ENCODE measurements around the gene DHCR7.

Gene DHCR7

DNA sequence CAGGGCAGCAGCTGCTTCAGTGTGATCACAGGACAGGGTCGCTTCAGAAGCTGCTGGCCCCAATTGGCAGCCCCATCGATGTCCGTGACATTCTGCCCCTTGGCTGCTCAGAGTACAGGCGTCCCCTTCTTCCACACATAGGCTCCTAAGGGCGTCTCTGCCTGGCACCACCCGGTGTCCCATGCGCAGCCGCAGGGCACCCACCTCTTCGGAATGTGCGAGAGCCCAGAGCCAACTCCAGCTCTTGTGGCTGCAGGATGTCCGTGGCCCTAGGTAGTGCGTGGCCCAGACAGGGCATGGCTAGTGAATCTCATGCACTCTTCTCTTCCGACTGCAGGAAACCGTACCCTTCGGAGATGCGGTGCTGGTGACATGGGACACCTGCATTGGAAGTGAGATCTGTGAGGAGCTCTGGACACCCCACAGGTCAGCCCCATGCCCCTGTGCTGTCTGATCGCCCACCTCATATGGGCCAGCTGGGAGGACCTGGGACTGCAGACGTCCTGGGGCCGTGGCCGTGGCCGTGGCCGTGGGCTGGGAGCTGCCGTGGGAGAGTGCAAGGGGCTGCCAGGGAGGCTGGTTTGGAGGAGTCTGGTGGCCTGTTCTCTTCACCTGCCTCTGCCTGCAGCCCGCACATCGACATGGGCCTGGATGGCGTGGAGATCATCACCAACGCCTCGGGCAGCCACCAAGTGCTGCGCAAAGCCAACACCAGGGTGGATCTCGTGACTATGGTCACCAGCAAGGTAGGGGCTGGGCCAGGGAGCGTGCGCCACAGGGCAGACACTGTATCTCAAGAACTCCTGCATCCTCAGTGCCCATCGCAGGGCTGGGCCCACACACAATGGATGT, 25.0 kb upstream of the DHCR7 start:
- CTCF ChIA-PET: no interaction called here
- Mint-ChIP-seq H3K27ac (no peak overlapping the region), H3K4me3 (no peak overlapping the region), H3K9me3 (no peaks in the 10 kb centered on the region), H3K36me3 (peaks cover 24% of the 10 kb centered on the region), H3K27me3 (no peaks in the 10 kb centered on the region), H3K4me1 (no peaks in the 10 kb centered on the region)
- DNase-seq: no peak

GRCh38 chr11:71472357-71472885, 24.2 kb upstream of the DHCR7 start:
- CTCF ChIA-PET: no interaction called here
- no peaks in the 10 kb centered on the region for H3K9me3 Mint-ChIP-seq
- H3K4me1 Mint-ChIP-seq: no peaks in the 10 kb centered on the region
- no peaks in the 10 kb centered on the region for H3K27me3 Mint-ChIP-seq
- peaks cover 32% of the 10 kb centered on the region for H3K36me3 Mint-ChIP-seq
- H3K4me3 Mint-ChIP-seq: no peak overlapping the region
- no peak overlapping the region for H3K27ac Mint-ChIP-seq
- DNase-seq: no peak

DNA sequence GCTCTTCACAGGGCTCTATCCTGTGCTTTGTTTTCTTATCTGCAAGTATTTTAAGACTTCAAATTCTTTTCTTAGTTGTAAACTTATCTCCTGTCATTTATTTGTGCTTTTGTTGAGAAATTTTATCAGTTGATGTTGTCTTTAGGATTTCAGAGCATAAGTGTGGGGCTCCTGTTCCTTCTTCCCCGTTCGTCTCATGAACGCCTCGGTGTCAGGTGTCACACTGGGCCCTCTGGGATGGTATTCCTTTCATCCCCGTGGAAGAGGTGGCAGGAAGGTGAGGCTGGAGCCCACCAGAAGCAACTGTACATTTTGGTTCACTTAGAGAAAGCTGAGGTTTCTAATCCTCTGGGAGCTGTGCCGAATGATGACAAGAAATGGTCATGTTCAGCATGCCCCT, 22.8 kb upstream of the DHCR7 start:
- Mint-ChIP-seq H3K36me3 (peaks cover 37% of the 10 kb centered on the region), H3K4me3 (no peak overlapping the region), H3K27ac (no peak overlapping the region), H3K4me1 (no peaks in the 10 kb centered on the region), H3K9me3 (no peaks in the 10 kb centered on the region), H3K27me3 (no peaks in the 10 kb centered on the region)
- no peak for DNase-seq
- CTCF ChIA-PET: no interaction called here

- no peaks in the 10 kb centered on the region for H3K27me3 Mint-ChIP-seq
Measured at GRCh38 chr11:71467164-71467563, 19.0 kb upstream of the DHCR7 start.

DNA sequence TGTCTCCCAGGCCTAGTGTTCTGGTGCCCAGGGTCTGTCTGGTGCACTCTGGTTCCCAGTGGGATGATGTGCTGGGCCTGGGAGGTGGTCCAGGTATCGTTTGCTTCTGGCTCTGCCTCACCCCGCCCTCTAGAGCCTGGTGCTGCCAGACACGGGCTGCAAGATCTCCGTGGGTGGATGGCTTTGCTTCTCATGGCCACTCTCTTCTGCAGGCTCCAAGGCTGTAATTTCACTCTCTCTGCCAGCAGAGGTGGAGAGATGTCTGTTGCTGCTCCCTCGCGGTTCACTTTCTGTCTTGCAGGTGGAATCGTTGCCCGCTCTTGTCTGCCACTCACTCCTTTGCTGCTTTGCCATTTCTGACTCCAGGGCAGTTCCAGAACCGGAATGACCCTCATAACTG, 18.2 kb upstream of the DHCR7 start:
- CTCF ChIA-PET: no interaction called here
- Mint-ChIP-seq H3K36me3 (peaks cover 54% of the 10 kb centered on the region), H3K4me1 (no peaks in the 10 kb centered on the region), H3K9me3 (no peaks in the 10 kb centered on the region), H3K27me3 (no peaks in the 10 kb centered on the region), H3K27ac (no peak overlapping the region), H3K4me3 (no peak overlapping the region)
- DNase-seq: peak; percentile 14

More at GRCh38 chr11:71467164-71467563, 19.0 kb upstream of the DHCR7 start:
- no peak for DNase-seq
- no peak overlapping the region for H3K27ac Mint-ChIP-seq
- CTCF ChIA-PET: no interaction called here
- H3K4me1 Mint-ChIP-seq: no peaks in the 10 kb centered on the region
- H3K9me3 Mint-ChIP-seq: no peaks in the 10 kb centered on the region
- no peak overlapping the region for H3K4me3 Mint-ChIP-seq
- H3K36me3 Mint-ChIP-seq: peaks cover 52% of the 10 kb centered on the region

GRCh38 chr11:71465054-71465453, 16.9 kb upstream of the DHCR7 start:
- Mint-ChIP-seq H3K4me3 (no peak overlapping the region), H3K4me1 (peaks cover 6% of the 10 kb centered on the region), H3K27ac (no peak overlapping the region), H3K36me3 (peaks cover 65% of the 10 kb centered on the region), H3K9me3 (no peaks in the 10 kb centered on the region), H3K27me3 (no peaks in the 10 kb centered on the region)
- CTCF ChIA-PET: no interaction called here
- DNase-seq: no peak

DNA sequence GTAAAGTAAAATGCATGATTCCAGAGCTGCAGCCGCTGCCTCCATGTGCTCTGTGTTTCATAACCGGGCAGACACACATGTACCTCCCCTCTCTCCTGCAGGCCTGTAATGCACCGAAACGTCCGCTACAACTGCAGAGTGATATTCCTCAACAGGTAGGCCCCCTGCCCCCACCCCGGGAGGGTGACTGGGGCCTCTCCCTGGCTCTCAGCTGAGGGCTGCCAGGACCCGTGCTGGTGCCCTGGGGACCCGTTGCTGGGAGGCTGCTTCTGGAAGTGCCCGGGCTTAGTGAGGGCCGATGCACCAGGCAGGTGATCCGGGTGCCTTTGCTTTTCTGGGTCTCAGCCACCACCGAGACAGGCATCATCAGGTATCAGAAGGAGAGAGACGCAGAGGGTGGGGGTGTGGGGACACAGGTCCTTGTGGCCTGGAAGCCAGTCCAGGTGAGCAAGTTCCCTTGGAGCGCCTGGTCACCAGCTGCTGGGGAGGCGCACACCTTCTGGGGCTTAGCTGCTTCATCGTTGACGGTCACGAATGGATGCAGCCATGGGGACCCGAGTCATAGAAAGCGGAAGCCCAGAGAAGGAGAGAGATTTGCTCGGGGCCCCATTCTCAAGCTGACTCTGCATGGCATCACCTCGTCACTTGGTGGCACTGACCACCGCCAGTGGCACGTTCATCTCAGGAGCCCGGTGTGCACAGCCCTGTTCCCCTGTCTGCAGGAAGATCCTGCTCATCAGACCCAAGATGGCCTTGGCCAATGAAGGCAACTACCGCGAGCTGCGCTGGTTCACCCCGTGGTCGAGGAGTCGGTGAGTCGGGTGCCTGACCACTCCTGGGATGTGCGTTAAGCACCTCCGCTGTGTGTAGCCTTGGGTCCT, 15.4 kb upstream of the DHCR7 start:
- Mint-ChIP-seq H3K36me3 (peaks cover 64% of the 10 kb centered on the region), H3K4me3 (no peak overlapping the region), H3K4me1 (peaks cover 6% of the 10 kb centered on the region), H3K27me3 (no peaks in the 10 kb centered on the region), H3K27ac (no peak overlapping the region), H3K9me3 (no peaks in the 10 kb centered on the region)
- DNase-seq: peak; percentile 13
- CTCF ChIA-PET: no interaction called here

GRCh38 chr11:71462726-71463125, 14.5 kb upstream of the DHCR7 start:
- peak overlapping the region; percentile 60 for H3K27ac Mint-ChIP-seq
- peak; percentile 18 for DNase-seq
- H3K9me3 Mint-ChIP-seq: no peaks in the 10 kb centered on the region
- H3K36me3 Mint-ChIP-seq: peaks cover 64% of the 10 kb centered on the region
- CTCF ChIA-PET: no interaction called here
- H3K27me3 Mint-ChIP-seq: no peaks in the 10 kb centered on the region
- H3K4me3 Mint-ChIP-seq: no peak overlapping the region
- H3K4me1 Mint-ChIP-seq: peaks cover 8% of the 10 kb centered on the region

GRCh38 chr11:71461696-71462095, 13.5 kb upstream of the DHCR7 start:
- Mint-ChIP-seq H3K27me3 (no peaks in the 10 kb centered on the region), H3K9me3 (no peaks in the 10 kb centered on the region), H3K36me3 (peaks cover 62% of the 10 kb centered on the region), H3K27ac (no peak overlapping the region), H3K4me1 (peaks cover 10% of the 10 kb centered on the region), H3K4me3 (no peak overlapping the region)
- CTCF ChIA-PET: no interaction called here
- no peak for DNase-seq

GRCh38 chr11:71459767-71460320, 11.7 kb upstream of the DHCR7 start:
- peaks cover 70% of the 10 kb centered on the region for H3K36me3 Mint-ChIP-seq
- CTCF ChIA-PET: no interaction called here
- H3K4me3 Mint-ChIP-seq: no peak overlapping the region
- no peaks in the 10 kb centered on the region for H3K27me3 Mint-ChIP-seq
- peaks cover 22% of the 10 kb centered on the region for H3K4me1 Mint-ChIP-seq
- peak overlapping the region; percentile 33 for H3K27ac Mint-ChIP-seq
- H3K9me3 Mint-ChIP-seq: no peaks in the 10 kb centered on the region
- no peak for DNase-seq

DNA sequence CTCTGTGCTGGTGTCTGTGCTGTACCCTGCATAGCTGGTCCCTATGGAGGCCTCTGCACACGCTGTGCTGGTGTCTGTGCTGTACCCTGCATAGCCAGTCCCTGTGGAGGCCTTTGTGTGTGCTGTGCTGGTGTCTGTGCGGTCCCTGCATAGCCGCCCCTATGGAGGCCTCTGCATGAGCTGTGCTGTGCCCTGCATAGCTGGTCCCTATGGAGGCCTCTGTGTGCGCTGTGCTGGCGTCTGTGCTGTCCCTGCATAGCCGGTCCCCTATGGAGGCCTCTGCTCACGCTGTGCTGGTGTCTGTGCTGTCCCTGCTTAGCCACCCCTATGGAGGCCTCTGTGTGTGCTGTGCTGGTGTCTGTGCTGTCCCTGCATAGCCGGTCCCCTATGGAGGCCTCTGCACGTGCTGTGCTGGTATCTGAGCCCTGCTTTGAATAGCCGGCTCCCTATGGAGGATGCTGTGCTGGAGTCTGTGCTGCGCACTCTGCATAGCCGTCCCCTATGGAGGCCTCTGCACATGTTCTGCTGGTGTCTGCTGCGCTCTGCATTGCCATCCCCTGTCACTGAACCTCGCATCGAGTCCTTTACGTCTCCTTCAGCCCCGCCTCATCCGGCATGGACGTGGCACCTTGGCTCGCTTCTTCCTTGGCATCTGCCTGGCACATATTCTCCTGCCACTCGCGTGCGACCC, 11.0 kb upstream of the DHCR7 start:
- H3K27me3 Mint-ChIP-seq: no peaks in the 10 kb centered on the region
- H3K4me3 Mint-ChIP-seq: no peak overlapping the region
- peaks cover 71% of the 10 kb centered on the region for H3K36me3 Mint-ChIP-seq
- no peaks in the 10 kb centered on the region for H3K9me3 Mint-ChIP-seq
- no peak overlapping the region for H3K27ac Mint-ChIP-seq
- CTCF ChIA-PET: no interaction called here
- no peak for DNase-seq
- peaks cover 28% of the 10 kb centered on the region for H3K4me1 Mint-ChIP-seq

GRCh38 chr11:71458146-71459070, 10.2 kb upstream of the DHCR7 start:
- no peaks in the 10 kb centered on the region for H3K27me3 Mint-ChIP-seq
- CTCF ChIA-PET: no interaction called here
- peaks cover 36% of the 10 kb centered on the region for H3K4me1 Mint-ChIP-seq
- H3K27ac Mint-ChIP-seq: no peak overlapping the region
- H3K36me3 Mint-ChIP-seq: peaks cover 69% of the 10 kb centered on the region
- H3K4me3 Mint-ChIP-seq: no peak overlapping the region
- no peaks in the 10 kb centered on the region for H3K9me3 Mint-ChIP-seq
- DNase-seq: no peak

DNA sequence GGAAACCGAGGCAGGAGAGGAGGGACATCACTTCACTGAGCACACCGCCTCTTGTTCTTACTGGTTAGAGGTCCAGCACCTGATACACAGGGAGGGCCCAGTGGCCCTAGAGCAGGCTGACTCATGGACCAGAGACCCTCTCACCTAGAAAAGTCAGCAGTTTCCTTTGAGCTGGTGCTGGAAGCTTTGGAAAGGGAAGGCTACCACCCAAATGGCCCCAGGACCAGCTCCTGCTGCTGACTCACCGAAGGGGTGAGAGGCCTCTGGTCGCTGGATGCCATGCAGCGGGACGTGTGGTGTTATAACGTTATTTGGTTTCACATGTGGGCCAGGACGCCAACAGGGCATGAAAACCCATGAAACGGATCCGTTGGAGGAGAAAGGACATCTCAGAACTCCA, 8.6 kb upstream of the DHCR7 start:
- Mint-ChIP-seq H3K27ac (no peak overlapping the region), H3K9me3 (no peaks in the 10 kb centered on the region), H3K4me1 (peaks cover 42% of the 10 kb centered on the region), H3K36me3 (peaks cover 64% of the 10 kb centered on the region), H3K4me3 (no peak overlapping the region), H3K27me3 (no peaks in the 10 kb centered on the region)
- CTCF ChIA-PET: no interaction called here
- peak; percentile 13 for DNase-seq

All from activated naive CD4-positive, alpha-beta T cell treated with anti-CD3 and anti-CD28 coated beads, Interleukin-2, amount 10 ng/mL, durations not matched to agents 7 days and 5 days (primary cell).